ENCODE measurements around the gene C1QTNF3. TPM values are rescaled to one million over a fixed set of nuclear protein-coding genes. Genes with fewer than 3 reads are reported as not detected.
A peak's percentile ranks its signal among the peaks of the same experiment; 100 is the strongest.
"Not testable (repeated sequence)": the region's sequence is repeated elsewhere in the genome, so short reads cannot be mapped to it uniquely, and the experiment has no call there.

C1QTNF3 gene
- 10 to 100 TPM in 1 of 9 donors, 1 to 10 TPM in 3, under 1 TPM in 5; 0.20 to 11.6 (median 0.93) TPM for total RNA-seq
- polyA plus RNA-seq, result 1 to 10 TPM in 1 of 2 donors, under 1 TPM in 1; 0.58 to 1.5 TPM
- long read RNA-seq, donor 1, result 0 reads
- long read RNA-seq, donor 2, result 0 reads
- long read RNA-seq, donor 3, result 0 reads

- intact Hi-C loops (cut with DNase I), result no loop called here
- Histone ChIP-seq H3K36me3 (no peaks in the 10 kb centered on the region), H3K27me3 (no peaks in the 10 kb centered on the region), H3K4me3 (peak within 1 kb of the TSS in 1 of 12 donors; percentile 17), H3K9me3 (no peaks in the 10 kb centered on the region), H3K4me1 (peaks cover 0 to 57% (median 27%) of the 10 kb centered on the region in 12 donors), H3K27ac (peak within 1 kb of the TSS in 5 of 12 donors; percentile 10 to 54 (median 48))
- DNase-seq (no peak), ATAC-seq (peak in 2 of 4 donors; percentile 11 to 38)
- 38 to 51% (median 48%) methylated on average over 10 of the region's 10 CpGs for WGBS, 4 donors
- TF ChIP-seq CTCF (IDR thresholded peaks at IDR 0.05), result no peak
- TF ChIP-seq POLR2A (IDR thresholded peaks at IDR 0.05), result no peak
Observed at GRCh38 chr5:34043099-34043876, at the start of gene C1QTNF3. TSS of gene C1QTNF3 (minus strand) at chr5:34043213. CDS start at chr5:34043125, 88 bp downstream.

GRCh38 chr5:34091039-34091438 is 48.0 kb upstream of the C1QTNF3 start:
- intact Hi-C loops (cut with DNase I); H3K27me3 ChIP-seq; H3K36me3 ChIP-seq; H3K9me3 ChIP-seq; ATAC-seq; H3K27ac ChIP-seq; H3K4me3 ChIP-seq; DNase-seq; H3K4me1 ChIP-seq: not testable (repeated sequence)
- WGBS, 4 donors, result 81 to 98% (median 91%) methylated on average over 7 of the region's 7 CpGs

GRCh38 chr5:34089802-34090201 is 46.8 kb upstream of the C1QTNF3 start:
- DNase-seq; H3K27me3 ChIP-seq; H3K4me1 ChIP-seq; ATAC-seq; H3K4me3 ChIP-seq; H3K36me3 ChIP-seq; H3K9me3 ChIP-seq; H3K27ac ChIP-seq; intact Hi-C loops (cut with DNase I): not testable (repeated sequence)
- WGBS, 4 donors, result 78 to 98% (median 94%) methylated on average over 2 to 3 of the region's 3 CpGs

- H3K9me3 ChIP-seq; H3K36me3 ChIP-seq; DNase-seq; intact Hi-C loops (cut with DNase I); H3K27me3 ChIP-seq; ATAC-seq; H3K4me3 ChIP-seq; H3K4me1 ChIP-seq; H3K27ac ChIP-seq: not testable (repeated sequence)
- 88 to 100% (median 96%) methylated on average over 2 to 3 of the region's 3 CpGs for WGBS, 4 donors
Observed at GRCh38 chr5:34087728-34088127, 44.7 kb upstream of the C1QTNF3 start.

- H3K36me3 ChIP-seq; H3K27me3 ChIP-seq; DNase-seq; H3K9me3 ChIP-seq; ATAC-seq; H3K4me3 ChIP-seq; intact Hi-C loops (cut with DNase I); H3K4me1 ChIP-seq; H3K27ac ChIP-seq: not testable (repeated sequence)
- WGBS, 4 donors, result 52 to 67% (median 60%) methylated on average over 4 of the region's 4 CpGs
Observed at GRCh38 chr5:34083898-34084297, 40.9 kb upstream of the C1QTNF3 start.

GRCh38 chr5:34079505-34079904 is 36.5 kb upstream of the C1QTNF3 start:
- H3K27me3 ChIP-seq; H3K36me3 ChIP-seq; H3K4me1 ChIP-seq; ATAC-seq; H3K9me3 ChIP-seq; H3K4me3 ChIP-seq; H3K27ac ChIP-seq; DNase-seq; intact Hi-C loops (cut with DNase I): not testable (repeated sequence)
- 75 to 85% (median 80%) methylated on average over 2 of the region's 2 CpGs for WGBS, 4 donors

GRCh38 chr5:34077636-34078035 is 34.6 kb upstream of the C1QTNF3 start:
- ATAC-seq, result peak in 1 of 4 donors; percentile 22
- H3K4me1 ChIP-seq; DNase-seq; H3K4me3 ChIP-seq; H3K27me3 ChIP-seq; intact Hi-C loops (cut with DNase I); H3K9me3 ChIP-seq; H3K27ac ChIP-seq; H3K36me3 ChIP-seq: not testable (repeated sequence)
- 33 to 66% (median 53%) methylated on average over 2 of the region's 2 CpGs for WGBS, 4 donors

- 72 to 89% (median 84%) methylated on average over 2 to 3 of the region's 5 CpGs for WGBS, 4 donors
Observed at GRCh38 chr5:34076719-34077364, 33.8 kb upstream of the C1QTNF3 start.

GRCh38 chr5:34074472-34074871 is 31.5 kb upstream of the C1QTNF3 start:
- intact Hi-C loops (cut with DNase I); DNase-seq; H3K36me3 ChIP-seq; H3K27me3 ChIP-seq; H3K27ac ChIP-seq; H3K4me3 ChIP-seq; H3K9me3 ChIP-seq; H3K4me1 ChIP-seq; ATAC-seq: not testable (repeated sequence)
- 77 to 86% (median 79%) methylated on average over 3 of the region's 3 CpGs for WGBS, 4 donors

More at GRCh38 chr5:34076719-34077364, 33.8 kb upstream of the C1QTNF3 start:
- H3K4me3 ChIP-seq; H3K27ac ChIP-seq; H3K36me3 ChIP-seq; H3K27me3 ChIP-seq; DNase-seq; H3K4me1 ChIP-seq; H3K9me3 ChIP-seq; intact Hi-C loops (cut with DNase I); ATAC-seq: not testable (repeated sequence)

- H3K9me3 ChIP-seq; H3K36me3 ChIP-seq; H3K4me1 ChIP-seq; H3K27me3 ChIP-seq; intact Hi-C loops (cut with DNase I); H3K4me3 ChIP-seq; H3K27ac ChIP-seq; DNase-seq; ATAC-seq: not testable (repeated sequence)
- WGBS, 4 donors, result 88 to 95% (median 90%) methylated on average over 2 of the region's 3 CpGs
Observed at GRCh38 chr5:34074071-34074470, 31.1 kb upstream of the C1QTNF3 start.
